Measurements from ENCODE around the gene KCTD15. TPM values are rescaled to one million over a fixed set of nuclear protein-coding genes. Genes with fewer than 3 reads are reported as not detected.

Gene KCTD15
- total RNA-seq, 1 donor from 2014 or later = 9.9 TPM

- H3K4me3 ChIP-seq = no peak overlapping the region
- H3K27me3 ChIP-seq (ENCODE audit: low read depth) = peaks cover 62% of the 10 kb centered on the region
- H3K9me3 ChIP-seq (replicated peaks) = no peaks in the 10 kb centered on the region
- no peak for DNase-seq
- H3K36me3 ChIP-seq = no peaks in the 10 kb centered on the region
- intact Hi-C loops (cut with micrococcal nuclease) = no loop called here
- H3K27ac ChIP-seq (replicated peaks) = no peak overlapping the region
- TF ChIP-seq, protein P1, sequence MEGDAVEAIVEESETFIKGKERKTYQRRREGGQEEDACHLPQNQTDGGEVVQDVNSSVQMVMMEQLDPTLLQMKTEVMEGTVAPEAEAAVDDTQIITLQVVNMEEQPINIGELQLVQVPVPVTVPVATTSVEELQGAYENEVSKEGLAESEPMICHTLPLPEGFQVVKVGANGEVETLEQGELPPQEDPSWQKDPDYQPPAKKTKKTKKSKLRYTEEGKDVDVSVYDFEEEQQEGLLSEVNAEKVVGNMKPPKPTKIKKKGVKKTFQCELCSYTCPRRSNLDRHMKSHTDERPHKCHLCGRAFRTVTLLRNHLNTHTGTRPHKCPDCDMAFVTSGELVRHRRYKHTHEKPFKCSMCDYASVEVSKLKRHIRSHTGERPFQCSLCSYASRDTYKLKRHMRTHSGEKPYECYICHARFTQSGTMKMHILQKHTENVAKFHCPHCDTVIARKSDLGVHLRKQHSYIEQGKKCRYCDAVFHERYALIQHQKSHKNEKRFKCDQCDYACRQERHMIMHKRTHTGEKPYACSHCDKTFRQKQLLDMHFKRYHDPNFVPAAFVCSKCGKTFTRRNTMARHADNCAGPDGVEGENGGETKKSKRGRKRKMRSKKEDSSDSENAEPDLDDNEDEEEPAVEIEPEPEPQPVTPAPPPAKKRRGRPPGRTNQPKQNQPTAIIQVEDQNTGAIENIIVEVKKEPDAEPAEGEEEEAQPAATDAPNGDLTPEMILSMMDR (IDR thresholded peaks at IDR 0.05; ENCODE audit: borderline replicate concordance) = no peak
- H3K4me1 ChIP-seq = no peaks in the 10 kb centered on the region
These were observed 30.0 kb upstream of the KCTD15 start for GRCh38 chr19:33766623-33767022.

DNA sequence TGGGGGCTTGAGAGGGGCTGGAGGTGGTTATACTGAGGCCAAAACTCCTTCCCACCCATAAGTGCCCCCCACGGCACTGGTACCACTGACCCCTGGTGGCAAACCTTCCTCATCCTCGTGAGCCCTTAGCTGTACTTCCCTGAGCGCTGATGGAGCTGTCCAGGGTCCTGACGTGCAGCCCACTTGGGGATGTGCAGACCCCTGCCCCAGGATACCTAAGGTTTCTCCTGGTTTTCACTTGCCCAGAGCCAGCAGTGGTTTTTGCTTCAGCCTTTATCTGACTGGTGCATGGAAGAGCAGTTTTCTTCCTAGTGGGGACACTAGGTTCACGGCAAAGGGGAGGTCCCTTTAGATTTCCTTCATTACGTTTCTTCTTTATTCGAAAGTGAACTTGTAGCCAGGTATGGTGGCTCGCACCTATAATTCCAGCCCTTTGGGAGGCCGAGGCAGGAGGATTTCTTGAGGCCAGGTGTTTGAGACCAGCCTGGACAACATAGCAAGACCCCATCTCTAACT, 28.7 kb upstream of the KCTD15 start:
- Histone ChIP-seq H3K4me1 (no peaks in the 10 kb centered on the region), H3K36me3 (no peaks in the 10 kb centered on the region), H3K27me3 (ENCODE audit: low read depth) (peaks cover 72% of the 10 kb centered on the region), H3K9me3 (replicated peaks) (no peaks in the 10 kb centered on the region), H3K4me3 (no peak overlapping the region), H3K27ac (replicated peaks) (no peak overlapping the region)
- TF ChIP-seq, protein P1 (IDR thresholded peaks at IDR 0.05; ENCODE audit: borderline replicate concordance) = peak; percentile 20
- no peak for DNase-seq
- intact Hi-C loops (cut with micrococcal nuclease) = no loop called here

DNA sequence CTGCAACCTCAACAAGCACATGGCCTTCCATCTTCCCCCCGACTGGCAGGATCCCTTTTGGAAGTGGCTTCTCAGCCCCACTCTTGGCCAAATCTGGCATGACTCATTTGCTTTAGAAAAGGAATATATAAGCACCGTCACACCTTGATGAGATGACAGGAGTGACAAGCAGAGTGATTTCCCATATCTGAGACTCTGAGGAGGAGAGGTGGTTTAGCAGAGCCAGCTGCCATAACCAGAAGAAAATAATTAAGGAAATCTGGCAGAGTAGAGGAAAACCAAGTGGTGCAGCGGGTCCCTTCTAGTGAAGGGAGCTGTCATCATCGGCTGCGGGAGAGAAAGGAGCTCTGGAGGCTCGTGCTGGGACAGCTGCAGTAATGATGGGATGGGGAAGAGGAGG, 27.5 kb upstream of the KCTD15 start:
- no peaks in the 10 kb centered on the region for H3K4me1 ChIP-seq
- no peak overlapping the region for H3K27ac ChIP-seq (replicated peaks)
- DNase-seq = no peak
- H3K4me3 ChIP-seq = no peak overlapping the region
- intact Hi-C loops (cut with micrococcal nuclease) = no loop called here
- H3K36me3 ChIP-seq = no peaks in the 10 kb centered on the region
- TF ChIP-seq, protein P1 (IDR thresholded peaks at IDR 0.05; ENCODE audit: borderline replicate concordance) = no peak
- no peaks in the 10 kb centered on the region for H3K9me3 ChIP-seq (replicated peaks)
- peaks cover 77% of the 10 kb centered on the region for H3K27me3 ChIP-seq (ENCODE audit: low read depth)

GRCh38 chr19:33770107-33770506, 26.6 kb upstream of the KCTD15 start:
- TF ChIP-seq, protein P1 (IDR thresholded peaks at IDR 0.05; ENCODE audit: borderline replicate concordance) = no peak
- no peaks in the 10 kb centered on the region for H3K9me3 ChIP-seq (replicated peaks)
- no peak for DNase-seq
- no peaks in the 10 kb centered on the region for H3K4me1 ChIP-seq
- H3K36me3 ChIP-seq = no peaks in the 10 kb centered on the region
- no peak overlapping the region for H3K4me3 ChIP-seq
- intact Hi-C loops (cut with micrococcal nuclease) = loop anchor here (5.0 kb wide), 1 partner anchor 338 kb away; no protein-coding TSS in a partner anchor
- peaks cover 86% of the 10 kb centered on the region for H3K27me3 ChIP-seq (ENCODE audit: low read depth)
- H3K27ac ChIP-seq (replicated peaks) = no peak overlapping the region

DNA sequence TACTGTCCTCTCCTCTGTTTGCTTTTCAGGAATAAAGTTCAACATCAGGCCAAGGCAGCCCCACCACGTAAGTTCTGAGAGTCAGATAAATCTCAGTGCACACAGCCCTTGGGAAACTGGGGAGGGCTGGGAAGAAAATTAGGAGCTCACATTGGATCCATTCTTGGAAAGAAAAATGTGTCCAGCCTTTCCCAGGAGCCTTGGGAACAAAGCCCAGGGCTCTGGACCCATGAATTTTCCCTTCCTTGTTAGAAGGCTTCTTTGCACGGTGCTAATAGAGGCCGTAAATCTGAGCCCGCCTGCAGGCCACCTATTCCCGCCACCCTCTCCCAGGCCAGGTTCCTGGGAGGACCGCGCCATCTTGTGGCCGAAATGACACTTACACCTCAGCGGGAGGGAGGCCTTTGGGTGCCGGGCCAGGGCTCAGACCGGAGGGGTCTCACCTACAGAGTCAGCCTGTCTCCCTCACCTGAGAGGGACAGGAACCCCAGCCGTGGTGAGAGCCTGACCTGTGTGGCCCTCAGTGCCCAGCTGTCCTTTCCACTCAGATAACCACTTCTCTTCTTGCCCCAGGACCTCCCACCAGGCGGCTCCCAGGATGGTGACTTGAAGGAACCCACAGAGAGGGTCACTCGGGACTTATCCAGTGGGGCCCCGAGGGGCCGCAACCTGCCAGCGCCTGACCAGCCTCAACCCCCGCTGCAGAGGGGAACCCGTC, 25.1 kb upstream of the KCTD15 start:
- H3K4me3 ChIP-seq = no peak overlapping the region
- TF ChIP-seq, protein P1 (IDR thresholded peaks at IDR 0.05; ENCODE audit: borderline replicate concordance) = peak; percentile 88
- H3K9me3 ChIP-seq (replicated peaks) = no peaks in the 10 kb centered on the region
- no peak overlapping the region for H3K27ac ChIP-seq (replicated peaks)
- peaks cover 96% of the 10 kb centered on the region for H3K27me3 ChIP-seq (ENCODE audit: low read depth)
- peak; percentile 67 for DNase-seq
- intact Hi-C loops (cut with micrococcal nuclease) = loop anchor here (5.0 kb wide), 1 partner anchor 339 kb away; no protein-coding TSS in a partner anchor
- H3K4me1 ChIP-seq = no peaks in the 10 kb centered on the region
- no peaks in the 10 kb centered on the region for H3K36me3 ChIP-seq

Data from left ventricle myocardium inferior (tissue), 1 donor.